Measurements from ENCODE around the gene ANGPTL8.

Gene ANGPTL8

GRCh38 chr19:11203194-11204075 is 36.0 kb upstream of the ANGPTL8 start:
- peak; percentile 51 for DNase-seq (ENCODE audit: low spot score)

DNA sequence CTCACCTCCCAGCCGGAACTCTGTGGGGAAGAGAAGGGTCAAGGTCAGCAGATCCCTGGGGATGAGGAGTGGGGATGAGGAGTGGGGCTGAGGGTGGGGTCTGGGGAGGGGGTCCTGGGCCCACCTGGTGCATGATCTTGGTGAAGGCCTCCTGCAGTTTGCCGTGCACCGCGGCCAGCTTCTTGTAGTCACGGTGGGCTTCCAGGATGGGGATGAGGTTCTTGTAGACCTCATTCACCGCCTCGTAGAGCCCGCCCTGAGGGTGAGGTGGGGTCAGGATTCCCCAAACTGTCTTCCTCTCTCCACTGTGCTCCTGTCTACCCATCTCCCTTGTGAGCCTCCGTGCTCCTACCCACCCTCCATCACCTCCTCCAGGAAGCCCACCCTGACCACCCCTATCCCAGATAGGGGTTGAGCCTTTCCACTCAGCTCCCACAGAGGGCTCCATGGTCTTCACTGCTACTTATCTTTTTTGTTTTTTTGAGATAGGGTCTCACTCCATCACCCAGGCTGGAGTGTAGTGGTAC is 35.3 kb upstream of the ANGPTL8 start:
- DNase-seq (ENCODE audit: low spot score): no peak

DNA sequence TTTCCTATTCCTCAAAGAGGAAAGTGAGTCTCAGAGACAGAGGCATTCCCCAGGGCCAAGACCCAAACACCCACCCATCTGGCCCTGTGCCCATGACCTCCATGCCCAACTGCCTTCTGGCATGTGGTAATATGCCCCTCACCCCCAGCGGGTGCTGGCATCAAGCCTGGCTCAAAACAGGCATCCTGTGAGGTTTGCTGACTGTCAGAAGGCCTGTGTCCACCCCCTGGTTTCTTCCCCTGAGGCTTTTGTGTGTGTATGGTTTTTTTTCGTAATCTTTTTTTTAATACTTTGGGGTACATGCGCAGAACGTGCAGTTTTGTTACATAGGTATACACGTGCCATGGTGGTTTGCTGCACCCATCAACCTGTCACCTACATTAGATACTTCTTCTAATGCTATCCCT is 34.5 kb upstream of the ANGPTL8 start:
- peak; percentile 36 for DNase-seq (ENCODE audit: low spot score)

DNA sequence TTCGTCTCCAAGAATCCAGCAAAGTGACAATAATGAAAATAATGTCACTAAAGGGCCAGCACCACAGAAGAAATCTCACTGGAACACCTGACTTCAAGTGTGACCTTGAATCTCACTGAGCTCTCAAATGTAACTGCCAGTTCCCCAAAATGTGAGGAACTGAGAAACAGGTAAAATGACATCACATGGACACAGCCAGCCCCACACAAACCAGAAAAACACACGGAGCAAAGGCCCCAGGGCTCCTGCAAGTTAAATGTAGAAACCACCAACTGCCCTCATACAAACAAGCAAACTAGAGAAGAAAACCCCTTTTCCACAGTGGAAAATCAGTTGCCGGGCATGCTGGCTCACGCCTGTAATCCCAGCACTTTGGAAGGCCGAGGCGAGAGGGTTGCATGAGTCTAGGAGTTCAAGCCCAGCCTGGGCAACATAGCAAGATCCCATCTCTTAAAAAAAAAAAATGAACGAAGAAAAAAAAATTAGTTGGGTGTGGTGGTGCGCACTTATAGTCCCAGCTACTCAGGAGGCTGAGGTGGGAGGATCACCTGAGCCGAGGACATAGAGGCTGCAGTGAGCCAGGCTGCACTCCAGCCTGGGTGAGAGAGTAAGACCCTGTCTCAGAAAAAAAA is 33.4 kb upstream of the ANGPTL8 start:
- DNase-seq (ENCODE audit: low spot score): no peak

DNA sequence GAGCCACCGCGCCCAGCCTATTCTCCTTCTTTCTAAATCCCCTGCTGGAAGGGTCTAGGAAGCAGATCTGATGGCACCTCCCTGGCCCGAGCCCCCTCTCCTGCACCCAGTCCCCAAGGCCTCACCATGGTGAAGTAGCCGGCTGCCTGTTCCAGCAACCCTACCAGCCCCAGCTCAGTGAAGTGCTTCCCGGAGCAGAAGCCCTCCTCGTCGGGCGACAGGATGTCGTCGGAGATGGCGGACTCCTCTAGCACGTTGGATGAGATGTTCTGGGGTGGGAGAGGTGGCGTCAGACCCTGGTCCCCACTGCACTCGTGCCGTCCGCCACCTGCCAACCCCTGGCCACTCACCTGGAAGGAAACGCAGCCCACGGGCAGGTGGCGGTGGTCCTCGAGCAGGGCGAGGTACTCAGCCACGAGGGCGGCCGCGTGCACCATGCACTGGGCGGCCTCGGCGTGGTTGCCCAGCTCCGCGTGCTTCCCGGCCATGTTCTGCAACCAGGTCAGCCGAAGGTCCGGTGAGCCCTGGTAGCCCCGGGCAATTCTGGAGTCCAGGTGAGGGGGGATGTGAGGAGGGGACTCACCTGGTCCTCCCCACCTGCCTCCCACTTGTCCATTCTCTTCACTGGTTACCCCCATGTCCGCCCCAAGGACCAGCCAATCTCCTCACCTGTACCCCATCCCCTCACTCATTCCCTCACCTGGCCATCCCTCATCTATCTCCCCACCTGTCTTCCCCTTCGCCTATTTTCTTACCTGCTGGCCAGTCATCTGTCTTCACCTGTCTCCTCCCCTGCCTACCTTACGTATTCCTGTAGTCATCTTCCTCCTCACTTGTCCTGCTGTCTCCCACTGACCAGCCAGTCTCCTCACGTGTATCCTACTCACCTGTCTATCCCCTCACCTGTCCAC is 30.6 kb upstream of the ANGPTL8 start:
- DNase-seq (ENCODE audit: low spot score): no peak

DNA sequence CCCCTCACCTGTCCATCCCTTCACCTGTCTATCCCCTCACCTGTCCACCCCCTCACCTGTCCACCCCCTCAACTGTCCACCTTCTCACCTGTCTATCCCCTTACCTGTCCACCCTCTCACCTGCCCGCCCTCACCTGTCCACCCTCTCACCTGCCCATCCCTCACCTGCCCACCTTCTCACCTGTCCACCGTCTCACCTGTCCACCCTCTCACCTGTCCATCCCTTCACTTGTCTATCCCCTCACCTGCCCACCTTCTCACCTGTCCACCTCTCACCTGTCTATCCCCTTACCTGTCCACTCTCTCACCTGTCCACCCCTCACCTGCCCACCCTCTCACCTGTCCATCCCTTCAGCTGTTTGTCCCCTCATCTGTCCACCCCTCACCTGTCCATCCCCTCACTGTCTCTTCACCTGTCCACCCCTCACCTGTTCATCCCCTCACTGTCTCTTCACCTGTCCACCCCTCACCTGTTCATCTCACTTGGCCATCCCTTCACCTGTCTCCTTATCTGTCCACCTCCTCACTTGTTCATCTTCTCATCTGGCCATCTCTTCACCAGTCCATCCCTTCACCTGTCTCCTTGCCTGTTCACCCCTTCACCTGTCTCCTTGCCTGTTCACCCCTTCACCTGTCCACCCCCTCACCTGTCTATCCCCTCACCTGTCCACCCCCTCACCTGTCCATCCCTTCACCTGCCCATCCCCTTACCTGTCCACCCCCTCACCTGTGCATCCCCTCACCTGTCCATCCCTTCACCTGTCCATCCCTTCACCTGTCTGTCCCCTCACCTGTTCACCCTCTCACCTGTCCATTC is 29.4 kb upstream of the ANGPTL8 start:
- DNase-seq (ENCODE audit: low spot score): no peak

DNA sequence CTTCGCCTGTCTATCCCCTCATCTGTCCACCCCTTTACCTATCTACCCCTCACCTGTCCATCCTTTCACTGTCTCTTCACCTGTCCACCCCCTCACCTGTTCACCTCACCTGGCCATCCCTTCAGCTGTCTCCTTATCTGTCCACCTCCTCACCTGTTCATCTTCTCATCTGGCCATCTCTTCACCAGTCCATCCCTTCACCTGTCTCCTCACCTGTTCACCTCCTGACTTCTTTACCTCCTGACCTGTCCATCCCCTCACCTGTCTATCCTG is 28.8 kb upstream of the ANGPTL8 start:
- no peak for DNase-seq (ENCODE audit: low spot score)

- no peak for DNase-seq (ENCODE audit: low spot score)
Measured at GRCh38 chr19:11214387-11214786, 25.0 kb upstream of the ANGPTL8 start.

- no peak for DNase-seq (ENCODE audit: low spot score)
Measured at GRCh38 chr19:11221082-11221598, 18.3 kb upstream of the ANGPTL8 start.

DNA sequence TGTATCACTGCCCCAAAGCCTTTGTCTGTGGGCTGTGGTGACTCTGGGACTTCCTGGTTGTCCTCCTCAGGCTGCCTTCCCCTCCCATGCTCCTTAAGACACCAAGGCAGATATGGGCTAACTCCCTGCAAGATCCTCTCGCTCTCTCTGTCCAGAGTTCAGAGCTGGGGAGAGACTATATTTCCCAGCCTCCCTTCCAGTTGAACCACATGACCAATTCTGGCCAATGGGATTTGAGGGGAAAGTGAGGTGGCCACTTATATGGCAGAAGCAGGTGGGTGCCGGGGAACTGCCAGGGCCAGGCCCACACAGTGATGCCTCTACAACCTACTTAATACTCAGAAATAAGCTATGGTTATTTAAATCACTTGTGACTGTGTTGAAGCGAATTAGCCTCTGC is 16.2 kb upstream of the ANGPTL8 start:
- no peak for DNase-seq (ENCODE audit: low spot score)

DNA sequence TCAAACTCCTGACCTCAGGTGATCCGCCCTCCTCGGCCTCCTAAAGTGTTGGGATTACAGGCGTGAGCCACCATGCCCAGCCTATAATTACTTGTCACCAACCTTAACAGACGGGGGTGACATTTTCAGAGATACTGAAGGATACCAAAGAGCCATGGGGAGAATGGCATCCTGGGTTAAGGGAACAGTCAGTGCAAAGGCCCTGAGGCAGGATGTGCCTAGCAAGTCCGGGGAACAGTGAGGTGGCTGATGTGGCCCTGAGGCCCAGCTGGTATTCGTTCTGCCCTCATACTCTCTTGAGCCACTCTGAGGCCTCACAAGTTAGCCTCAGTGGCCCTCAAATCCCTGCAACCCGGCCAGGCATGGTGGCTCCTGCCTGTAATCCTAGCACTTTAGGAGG is 15.0 kb upstream of the ANGPTL8 start:
- no peak for DNase-seq (ENCODE audit: low spot score)

GRCh38 chr19:11225172-11225571 is 14.2 kb upstream of the ANGPTL8 start:
- no peak for DNase-seq (ENCODE audit: low spot score)

DNA sequence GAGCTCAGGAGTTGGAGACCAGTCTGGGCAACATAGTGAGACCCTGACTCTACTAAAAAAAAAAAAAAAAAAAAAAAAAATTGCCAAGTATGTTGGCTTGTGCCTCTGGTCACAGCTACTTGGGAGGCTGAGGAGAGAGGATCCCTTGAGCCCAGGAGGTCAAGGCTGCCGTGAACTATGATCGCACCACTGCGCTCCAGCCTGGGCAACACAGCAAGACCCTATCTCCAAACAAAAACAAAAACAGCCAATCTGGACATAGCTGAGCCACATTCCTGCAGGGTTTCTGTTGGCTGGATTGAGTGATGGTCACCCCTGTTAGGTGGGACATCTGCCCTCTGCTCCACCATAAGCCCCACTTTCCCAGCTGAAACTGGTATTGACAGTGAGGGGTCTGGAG is 13.6 kb upstream of the ANGPTL8 start:
- DNase-seq (ENCODE audit: low spot score): no peak

GRCh38 chr19:11226716-11227166 is 12.7 kb upstream of the ANGPTL8 start:
- DNase-seq (ENCODE audit: low spot score): no peak

DNA sequence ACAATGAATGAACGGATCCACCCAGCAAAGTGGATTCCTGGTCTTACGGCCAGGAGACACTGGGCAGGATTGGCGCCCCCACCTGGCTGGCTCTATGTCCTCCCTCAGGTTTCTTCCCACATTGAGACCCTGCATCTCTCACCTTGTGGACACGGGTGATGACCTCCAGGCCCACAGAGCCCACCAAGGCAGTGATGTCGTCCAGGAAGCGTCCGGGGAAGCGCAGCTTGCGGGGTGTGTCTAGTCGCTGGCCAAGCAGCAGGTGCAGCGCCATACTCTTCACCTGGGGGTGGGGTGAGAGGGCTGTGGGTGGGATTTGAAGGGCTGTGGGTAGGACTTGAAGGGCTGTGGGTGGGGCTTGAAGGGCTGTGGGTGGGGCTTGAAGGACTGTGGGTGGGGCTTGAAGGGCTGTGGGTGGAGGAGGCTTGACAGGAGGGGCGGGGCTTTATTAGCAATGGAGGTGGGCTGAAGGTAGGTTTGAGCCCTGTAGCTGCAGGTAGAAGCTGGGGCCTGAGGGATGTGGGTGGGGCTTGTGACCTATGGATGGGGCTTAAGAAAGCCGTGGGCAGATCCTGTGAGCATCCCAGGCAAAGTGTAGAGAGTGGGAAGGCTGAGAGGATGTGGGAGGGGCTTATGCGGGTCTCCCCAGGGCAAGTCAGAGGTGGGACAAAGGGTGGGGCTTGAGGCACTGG is 12.1 kb upstream of the ANGPTL8 start:
- no peak for DNase-seq (ENCODE audit: low spot score)

- no peak for DNase-seq (ENCODE audit: low spot score)
Measured at GRCh38 chr19:11230621-11231386, 8.6 kb upstream of the ANGPTL8 start.

GRCh38 chr19:11232555-11232954 is 6.9 kb upstream of the ANGPTL8 start:
- no peak for DNase-seq (ENCODE audit: low spot score)

DNA sequence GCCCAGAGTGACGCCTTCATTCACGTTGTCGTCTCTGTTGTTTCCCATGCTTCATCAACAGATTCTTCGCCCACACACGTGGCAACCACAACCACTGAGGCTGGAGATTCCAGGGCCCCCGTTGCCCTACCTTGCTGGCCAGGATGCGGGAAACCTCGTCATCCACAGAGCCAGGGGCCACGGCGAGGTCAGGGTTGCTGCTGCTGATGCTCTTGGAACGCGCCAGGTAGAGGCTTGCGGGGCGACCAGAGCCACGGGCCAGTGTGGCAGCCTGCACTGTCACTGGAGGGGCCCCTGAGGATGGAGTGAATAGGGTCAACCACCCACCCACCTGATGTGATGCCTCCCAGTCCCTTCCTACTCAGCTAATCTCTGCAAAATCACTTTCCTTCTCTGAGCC is 6.3 kb upstream of the ANGPTL8 start:
- DNase-seq (ENCODE audit: low spot score): no peak

DNA sequence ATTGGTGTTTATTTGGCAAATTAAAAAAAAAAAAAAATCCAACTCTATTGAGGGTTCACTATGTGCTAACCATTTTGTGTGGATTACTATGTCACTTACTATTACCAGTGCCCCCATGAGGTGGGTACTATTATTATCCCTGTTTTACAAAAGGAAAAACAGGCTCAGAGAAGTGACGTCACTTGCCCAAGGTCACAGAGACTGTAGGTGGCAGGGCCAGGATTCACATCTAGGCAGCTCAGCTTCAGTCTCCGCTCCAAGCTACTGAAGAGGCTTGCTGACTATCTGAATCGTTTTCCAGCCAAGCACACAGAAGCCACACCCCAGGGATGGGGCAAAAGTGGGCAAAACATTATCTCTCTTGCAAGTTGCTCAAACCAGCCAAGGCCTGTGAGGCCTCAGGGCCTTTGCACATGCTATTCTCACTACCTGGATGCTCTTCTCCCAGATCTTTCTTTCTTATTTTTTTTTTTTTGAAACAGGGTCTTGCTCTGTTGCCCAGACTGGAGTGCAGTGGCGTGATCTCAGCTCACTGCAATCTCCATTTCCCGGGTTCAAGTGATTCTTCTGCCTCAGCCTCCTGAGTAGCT is 4.8 kb upstream of the ANGPTL8 start:
- DNase-seq (ENCODE audit: low spot score): no peak
